Measurements from ENCODE around the gene SUPT3H. TPM values are rescaled to one million over a fixed set of nuclear protein-coding genes. Genes with fewer than 3 reads are reported as not detected.
A peak's percentile ranks its signal among the peaks of the same experiment; 100 is the strongest.
"Not testable (repeated sequence)": the region's sequence is repeated elsewhere in the genome, so short reads cannot be mapped to it uniquely, and the experiment has no call there.

The SUPT3H gene
- total and polyA plus RNA-seq, 5 donors from 2014 or later, result 4.8 to 7.8 (median 5.7) TPM

- not testable (repeated sequence) for H3K36me3 Mint-ChIP-seq; H3K27me3 Mint-ChIP-seq; H3K4me3 Mint-ChIP-seq; H3K27me3 ChIP-seq (ENCODE audit: control insufficient read depth, insufficient read depth, low read length); H3K9me3 Mint-ChIP-seq; H3K36me3 ChIP-seq (ENCODE audit: control insufficient read depth, insufficient read depth, low read length); H3K27ac Mint-ChIP-seq; H3K4me3 ChIP-seq (ENCODE audit: low read depth, low read length); ATAC-seq (ENCODE audit: low read depth in 2 of 2); H3K4me1 Mint-ChIP-seq; H3K27ac ChIP-seq (ENCODE audit: insufficient read depth, low read length, poor library complexity, severe bottlenecking); H3K4me1 ChIP-seq (ENCODE audit: control insufficient read depth, insufficient read depth, low read length, poor library complexity, severe bottlenecking); DNase-seq; H3K9me3 ChIP-seq (ENCODE audit: control insufficient read depth in 2 of 2, low read length in 2 of 2)
These were observed 477.4 kb downstream of the SUPT3H start for GRCh38 chr6:44900358-44900757.

- ATAC-seq (ENCODE audit: low read depth in 2 of 2) (no peak), DNase-seq (no peak)
- Mint-ChIP-seq H3K4me1 (peaks cover 0 to 6% (median 1%) of the 10 kb centered on the region in 4 donors), H3K4me3 (no peak overlapping the region), H3K36me3 (peaks cover 6% of the 10 kb centered on the region), H3K9me3 (peaks cover 0 to 8% (median 2%) of the 10 kb centered on the region in 7 donors), H3K27me3 (no peaks in the 10 kb centered on the region), H3K27ac (no peak overlapping the region)
- Histone ChIP-seq H3K9me3 (ENCODE audit: control insufficient read depth in 2 of 2, low read length in 2 of 2) (no peaks in the 10 kb centered on the region), H3K4me3 (ENCODE audit: low read depth, low read length) (no peak overlapping the region), H3K27me3 (ENCODE audit: control insufficient read depth, insufficient read depth, low read length) (no peaks in the 10 kb centered on the region), H3K4me1 (ENCODE audit: control insufficient read depth, insufficient read depth, low read length, poor library complexity, severe bottlenecking) (no peaks in the 10 kb centered on the region), H3K36me3 (ENCODE audit: control insufficient read depth, insufficient read depth, low read length) (no peaks in the 10 kb centered on the region), H3K27ac (ENCODE audit: insufficient read depth, low read length, poor library complexity, severe bottlenecking) (no peak overlapping the region)
These were observed 479.3 kb downstream of the SUPT3H start for GRCh38 chr6:44898296-44898930.

DNA sequence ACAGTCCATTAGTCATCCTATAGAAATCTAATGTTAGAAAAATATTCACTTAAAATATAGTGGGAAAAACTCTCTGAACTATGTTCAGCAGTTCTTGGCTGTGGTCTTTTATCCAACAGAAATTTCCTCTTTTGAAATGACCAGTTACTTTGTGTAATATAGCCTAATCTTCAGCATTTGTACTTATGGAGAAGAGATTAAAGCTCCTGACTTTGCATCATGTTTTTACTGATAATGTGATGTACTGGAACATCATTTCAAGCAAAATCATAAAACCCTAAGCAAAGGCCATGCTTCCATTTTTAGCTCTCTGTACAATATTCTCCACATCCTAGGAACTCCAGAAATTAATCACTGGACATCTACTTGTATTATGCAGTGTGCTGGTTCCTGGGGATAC, 480.4 kb downstream of the SUPT3H start:
- no peak for ATAC-seq (ENCODE audit: low read depth in 2 of 2)
- Histone ChIP-seq H3K4me1 (ENCODE audit: control insufficient read depth, insufficient read depth, low read length, poor library complexity, severe bottlenecking) (no peaks in the 10 kb centered on the region), H3K9me3 (ENCODE audit: control insufficient read depth in 2 of 2, low read length in 2 of 2) (no peaks in the 10 kb centered on the region), H3K36me3 (ENCODE audit: control insufficient read depth, insufficient read depth, low read length) (no peaks in the 10 kb centered on the region), H3K4me3 (ENCODE audit: low read depth, low read length) (no peak overlapping the region), H3K27ac (ENCODE audit: insufficient read depth, low read length, poor library complexity, severe bottlenecking) (no peak overlapping the region), H3K27me3 (ENCODE audit: control insufficient read depth, insufficient read depth, low read length) (no peaks in the 10 kb centered on the region)
- no peak for DNase-seq
- Mint-ChIP-seq H3K4me3 (peak overlapping the region in 1 of 4 donors; percentile 48), H3K4me1 (peaks cover 0 to 3% (median 1%) of the 10 kb centered on the region in 4 donors), H3K27ac (no peak overlapping the region), H3K9me3 (peaks cover 0 to 8% (median 0%) of the 10 kb centered on the region in 7 donors), H3K36me3 (peaks cover 6% of the 10 kb centered on the region), H3K27me3 (no peaks in the 10 kb centered on the region)

- Mint-ChIP-seq H3K9me3 (peaks cover 0 to 8% (median 0%) of the 10 kb centered on the region in 7 donors), H3K4me1 (peaks cover 0 to 2% (median 0%) of the 10 kb centered on the region in 4 donors), H3K36me3 (peaks cover 6% of the 10 kb centered on the region), H3K27ac (no peak overlapping the region), H3K4me3 (no peak overlapping the region), H3K27me3 (no peaks in the 10 kb centered on the region)
- no peak for DNase-seq
- Histone ChIP-seq H3K27ac (ENCODE audit: insufficient read depth, low read length, poor library complexity, severe bottlenecking) (no peak overlapping the region), H3K36me3 (ENCODE audit: control insufficient read depth, insufficient read depth, low read length) (no peaks in the 10 kb centered on the region), H3K9me3 (ENCODE audit: control insufficient read depth in 2 of 2, low read length in 2 of 2) (no peaks in the 10 kb centered on the region), H3K4me3 (ENCODE audit: low read depth, low read length) (no peak overlapping the region), H3K27me3 (ENCODE audit: control insufficient read depth, insufficient read depth, low read length) (no peaks in the 10 kb centered on the region), H3K4me1 (ENCODE audit: control insufficient read depth, insufficient read depth, low read length, poor library complexity, severe bottlenecking) (no peaks in the 10 kb centered on the region)
- no peak for ATAC-seq (ENCODE audit: low read depth in 2 of 2)
These were observed 481.0 kb downstream of the SUPT3H start for GRCh38 chr6:44896701-44897100.

DNA sequence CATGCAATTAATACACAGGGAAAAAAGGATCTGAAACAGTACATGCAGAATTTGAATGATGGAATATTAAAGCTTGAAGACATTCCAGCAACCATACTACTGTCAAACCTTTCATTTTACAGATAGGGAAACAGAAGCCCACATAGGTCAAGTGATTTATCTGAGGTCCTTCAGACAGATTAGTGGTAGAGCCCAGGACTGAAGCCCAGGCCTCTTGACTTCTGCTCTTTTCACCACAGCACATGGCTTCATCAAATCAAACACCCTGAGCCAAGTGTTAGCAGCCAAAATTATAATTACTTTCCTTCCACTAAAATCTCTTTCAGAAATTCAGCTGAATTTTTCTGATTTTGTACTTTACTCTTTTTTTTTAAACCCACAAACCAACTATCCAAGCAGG, 485.2 kb downstream of the SUPT3H start:
- H3K9me3 ChIP-seq (ENCODE audit: control insufficient read depth in 2 of 2, low read length in 2 of 2), result no peaks in the 10 kb centered on the region
- peak overlapping the region in 1 of 4 donors; percentile 16 for H3K4me3 Mint-ChIP-seq
- H3K4me1 Mint-ChIP-seq, result no peaks in the 10 kb centered on the region
- H3K36me3 ChIP-seq (ENCODE audit: control insufficient read depth, insufficient read depth, low read length), result no peaks in the 10 kb centered on the region
- no peaks in the 10 kb centered on the region for H3K36me3 Mint-ChIP-seq
- H3K4me1 ChIP-seq (ENCODE audit: control insufficient read depth, insufficient read depth, low read length, poor library complexity, severe bottlenecking), result no peaks in the 10 kb centered on the region
- no peaks in the 10 kb centered on the region for H3K27me3 ChIP-seq (ENCODE audit: control insufficient read depth, insufficient read depth, low read length)
- H3K27ac ChIP-seq (ENCODE audit: insufficient read depth, low read length, poor library complexity, severe bottlenecking), result no peak overlapping the region
- H3K4me3 ChIP-seq (ENCODE audit: low read depth, low read length), result no peak overlapping the region
- H3K9me3 Mint-ChIP-seq, result peaks cover 0 to 11% (median 0%) of the 10 kb centered on the region in 7 donors
- DNase-seq, result no peak
- ATAC-seq (ENCODE audit: low read depth in 2 of 2), result no peak
- H3K27me3 Mint-ChIP-seq, result no peaks in the 10 kb centered on the region
- H3K27ac Mint-ChIP-seq, result no peak overlapping the region

DNA sequence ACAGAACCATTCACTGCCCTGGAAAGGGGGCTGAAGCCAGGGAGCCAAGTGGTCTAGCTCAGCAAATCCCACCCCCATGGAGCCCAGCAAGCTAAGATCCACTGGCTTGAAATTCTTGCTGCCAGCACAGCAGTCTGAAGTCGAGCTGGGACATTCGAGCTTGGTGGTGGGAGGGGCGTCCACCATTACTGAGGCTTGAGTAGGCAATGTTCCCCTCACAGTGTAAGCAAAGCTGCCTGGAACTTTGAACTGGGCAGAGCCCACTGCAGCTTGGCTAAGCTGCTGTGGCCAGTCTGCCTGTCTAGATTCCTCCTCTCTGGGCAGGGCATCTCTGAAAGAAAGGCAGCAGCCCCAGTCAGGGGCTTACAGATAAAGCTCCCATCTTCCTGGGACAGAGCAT, 498.7 kb downstream of the SUPT3H start:
- not testable (repeated sequence) for H3K36me3 ChIP-seq (ENCODE audit: control insufficient read depth, insufficient read depth, low read length); H3K4me3 Mint-ChIP-seq; ATAC-seq (ENCODE audit: low read depth in 2 of 2); H3K27ac ChIP-seq (ENCODE audit: insufficient read depth, low read length, poor library complexity, severe bottlenecking); H3K9me3 ChIP-seq (ENCODE audit: control insufficient read depth in 2 of 2, low read length in 2 of 2); H3K27me3 ChIP-seq (ENCODE audit: control insufficient read depth, insufficient read depth, low read length); H3K27ac Mint-ChIP-seq; H3K4me1 Mint-ChIP-seq; DNase-seq; H3K27me3 Mint-ChIP-seq; H3K4me3 ChIP-seq (ENCODE audit: low read depth, low read length); H3K4me1 ChIP-seq (ENCODE audit: control insufficient read depth, insufficient read depth, low read length, poor library complexity, severe bottlenecking)
- peaks cover 0 to 21% (median 9%) of the 10 kb centered on the region in 7 donors for H3K9me3 Mint-ChIP-seq
- peaks cover 31% of the 10 kb centered on the region for H3K36me3 Mint-ChIP-seq

- not testable (repeated sequence) for H3K27me3 Mint-ChIP-seq; ATAC-seq (ENCODE audit: low read depth in 2 of 2); H3K27ac Mint-ChIP-seq; H3K27me3 ChIP-seq (ENCODE audit: control insufficient read depth, insufficient read depth, low read length); H3K4me3 ChIP-seq (ENCODE audit: low read depth, low read length); H3K4me3 Mint-ChIP-seq; H3K36me3 ChIP-seq (ENCODE audit: control insufficient read depth, insufficient read depth, low read length); H3K4me1 ChIP-seq (ENCODE audit: control insufficient read depth, insufficient read depth, low read length, poor library complexity, severe bottlenecking); DNase-seq; H3K9me3 ChIP-seq (ENCODE audit: control insufficient read depth in 2 of 2, low read length in 2 of 2); H3K9me3 Mint-ChIP-seq; H3K4me1 Mint-ChIP-seq; H3K27ac ChIP-seq (ENCODE audit: insufficient read depth, low read length, poor library complexity, severe bottlenecking)
- peaks cover 16% of the 10 kb centered on the region for H3K36me3 Mint-ChIP-seq
These were observed 501.1 kb downstream of the SUPT3H start for GRCh38 chr6:44876638-44877037.

DNA sequence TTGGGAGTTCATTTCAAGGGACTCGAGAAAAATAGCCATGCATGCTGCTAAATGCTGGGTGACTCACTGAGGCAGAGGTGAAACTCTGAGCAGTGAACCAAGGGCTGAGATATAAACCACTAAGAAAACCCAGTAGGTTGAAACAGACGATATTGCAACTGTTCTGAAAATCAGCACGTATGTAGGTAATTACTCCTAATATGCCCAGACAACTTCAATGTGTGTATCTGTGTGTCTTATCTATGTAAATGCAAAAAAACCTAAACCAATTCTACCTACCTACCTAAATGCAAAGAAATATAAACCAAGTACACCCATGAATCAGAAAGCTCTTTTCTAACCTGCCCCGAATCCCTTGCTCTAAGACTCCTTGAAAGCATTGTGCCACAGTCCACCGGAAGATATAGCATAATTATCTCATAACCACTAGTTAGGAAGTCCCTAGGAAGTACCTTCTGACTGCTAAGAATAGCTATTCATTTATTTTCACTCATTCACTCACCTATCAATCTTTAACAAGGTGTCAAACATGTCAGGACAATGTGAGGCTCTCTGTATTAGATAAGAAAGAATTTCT, 508.3 kb downstream of the SUPT3H start:
- Mint-ChIP-seq H3K27me3 (no peaks in the 10 kb centered on the region), H3K9me3 (peaks cover 0 to 14% (median 6%) of the 10 kb centered on the region in 7 donors), H3K4me3 (no peak overlapping the region), H3K27ac (no peak overlapping the region), H3K4me1 (no peaks in the 10 kb centered on the region), H3K36me3 (peaks cover 15% of the 10 kb centered on the region)
- Histone ChIP-seq H3K4me3 (ENCODE audit: low read depth, low read length) (no peak overlapping the region), H3K36me3 (ENCODE audit: control insufficient read depth, insufficient read depth, low read length) (no peaks in the 10 kb centered on the region), H3K9me3 (ENCODE audit: control insufficient read depth in 2 of 2, low read length in 2 of 2) (peaks cover 0 to 4% of the 10 kb centered on the region in 2 experiments), H3K4me1 (ENCODE audit: control insufficient read depth, insufficient read depth, low read length, poor library complexity, severe bottlenecking) (no peaks in the 10 kb centered on the region), H3K27ac (ENCODE audit: insufficient read depth, low read length, poor library complexity, severe bottlenecking) (no peak overlapping the region), H3K27me3 (ENCODE audit: control insufficient read depth, insufficient read depth, low read length) (no peaks in the 10 kb centered on the region)
- ATAC-seq (ENCODE audit: low read depth in 2 of 2) (no peak), DNase-seq (no peak)

All from CD4-positive, CD25-positive, alpha-beta regulatory T cell (primary cell).